GM12801 (cell line): Measurements from ENCODE around the gene ITGA7.

ENCODE experiments used
- CTCF ChIP-seq: IDR thresholded peaks from one replicate; pipeline ENCODE4 v1.5.1; 2011; ENCODE audit warnings: control low read depth; ENCODE audit not compliant: insufficient read length; ENCODE audit errors: extremely low read depth

The ITGA7 gene

GRCh38 chr12:55705782-55706402, 1.8 kb downstream of the ITGA7 start:
- TF ChIP-seq CTCF, result no peak

GRCh38 chr12:55704824-55705718, 2.6 kb downstream of the ITGA7 start:
- no peak for TF ChIP-seq CTCF

- no peak for TF ChIP-seq CTCF
Measured at GRCh38 chr12:55703901-55704761, 3.6 kb downstream of the ITGA7 start.

- no peak for TF ChIP-seq CTCF
Measured at GRCh38 chr12:55703288-55703687, 4.4 kb downstream of the ITGA7 start.

GRCh38 chr12:55702861-55703260, 4.8 kb downstream of the ITGA7 start:
- TF ChIP-seq CTCF, result no peak

- TF ChIP-seq CTCF, result no peak
Measured at GRCh38 chr12:55700255-55701018, 7.3 kb downstream of the ITGA7 start.
